A549 (cell line): ENCODE results near the gene PFN3. TPM values are rescaled to one million over a fixed set of nuclear protein-coding genes. Genes with fewer than 3 reads are reported as not detected.

Experiments used
- ATAC-seq, 2 experiments: fragments of 200-7000 bp in 1 of 2; fragments of >200 bp in 1 of 2; cut with Nextera tagmentation in 1 of 2; cut with Tn5 transposase in 1 of 2; 3 replicates each; pipeline versions ENCODE4 v1.8.0 to v1.9.1; 2018 to 2020; ENCODE audit warnings: mild to moderate bottlenecking in 1 of 2, moderate library complexity in 1 of 2
- CTCF ChIA-PET: fragments of 300-600 bp; sonication (Branson Sonifier 250); formaldehyde crosslinking; extraction: SDS; loops from one replicate; lab custom pipeline; 2021; ENCODE audit warnings: antibody characterized with exemption, inconsistent platforms; lab: Yijun Ruan, JAX
- POLR2A ChIA-PET: fragments of 350-600 bp; formaldehyde crosslinking; extraction: SDS; loops from one replicate; lab custom pipeline; 2021; ENCODE audit warnings: antibody characterized with exemption, inconsistent platforms; lab: Yijun Ruan, JAX
- DNase-seq, 2 experiments: peaks; one replicate each; pipeline versions ENCODE4 v3.0.0 to v3.0.0-alpha.2; 2011 to 2016; ENCODE audit warnings: low read depth in 1 of 2, low spot score in 1 of 2
- FAIRE-seq: peaks from 2 replicates; lab custom pipeline; 2011; peaks lifted over from hg19 to GRCh38; lab: Jason Lieb, UNC
- H3K27ac ChIP-seq, 2 experiments: fragments of >200 bp; sonication (Bioruptor Twin); formaldehyde crosslinking; 3 replicates each; pipeline ENCODE4 v1.5.1; 2016 to 2017
- H3K4me1 ChIP-seq: fragments of >200 bp; sonication (Bioruptor Twin); formaldehyde crosslinking; 3 replicates; pipeline ENCODE4 v1.6.1; 2016
- H3K4me2 ChIP-seq: fragments of >200 bp; sonication (Bioruptor Twin); formaldehyde crosslinking; 3 replicates; pipeline ENCODE4 v1.6.1; 2016
- H3K4me3 ChIP-seq: fragments of >200 bp; sonication (Bioruptor Twin); formaldehyde crosslinking; 3 replicates; pipeline ENCODE4 v1.5.1; 2016
- H3K9me3 ChIP-seq: fragments of >200 bp; sonication (Bioruptor Twin); formaldehyde crosslinking; 3 replicates; pipeline ENCODE4 v1.6.1; 2016
- CBX8 ChIP-seq: fragments of 200-600 bp; sonication (generic); IDR thresholded peaks from 2 replicates; pipeline ENCODE4 v1.6.1; 2016
- CHD2 ChIP-seq: fragments of 150-350 bp; IDR thresholded peaks from 2 replicates; pipeline ENCODE4 v1.6.1; 2014; ENCODE audit warnings: low read length; ENCODE audit not compliant: partially characterized antibody
- CTCF ChIP-seq: fragments of >200 bp; sonication (Bioruptor Twin); formaldehyde crosslinking; IDR thresholded peaks from 3 replicates; pipeline ENCODE4 v1.5.1; 2016
- EHF ChIP-seq: fragments of 250-450 bp; sonication (Bioruptor Pico); IDR thresholded peaks from 2 replicates; pipeline ENCODE4 v1.5.0; 2020; ENCODE audit warnings: mild to moderate bottlenecking
- ESRRA ChIP-seq: fragments of 150-350 bp; IDR thresholded peaks from 2 replicates; pipeline ENCODE4 v1.6.1; 2014; ENCODE audit warnings: mild to moderate bottlenecking, low read length, borderline replicate concordance
- FOXS1 ChIP-seq: fragments of 250-450 bp; sonication (Bioruptor Pico); IDR thresholded peaks from 2 replicates; pipeline ENCODE4 v1.5.0; 2020; ENCODE audit warnings: mild to moderate bottlenecking, moderate library complexity
- HDAC2 ChIP-seq: fragments of 200-600 bp; sonication (generic); IDR thresholded peaks from 2 replicates; pipeline ENCODE4 v1.6.1; 2016
- HEYL ChIP-seq: fragments of 250-450 bp; sonication (Bioruptor Pico); IDR thresholded peaks from 2 replicates; pipeline ENCODE4 v1.8.0; 2021; ENCODE audit warnings: mild to moderate bottlenecking, moderate library complexity
- HOXA7 ChIP-seq: fragments of 250-450 bp; sonication (Bioruptor Pico); IDR thresholded peaks from 2 replicates; pipeline ENCODE4 v1.5.0; 2020; ENCODE audit warnings: mild to moderate bottlenecking, moderate library complexity
- KDM1A ChIP-seq: fragments of 200-600 bp; sonication (generic); IDR thresholded peaks from 2 replicates; pipeline ENCODE4 v1.6.1; 2016; ENCODE audit warnings: low read depth, mild to moderate bottlenecking
- MAFK ChIP-seq: fragments of 450-650 bp; IDR thresholded peaks from 2 replicates; pipeline ENCODE4 v1.6.1; 2014; ENCODE audit not compliant: partially characterized antibody
- MAZ ChIP-seq: fragments of 150-350 bp; IDR thresholded peaks from 2 replicates; pipeline ENCODE4 v1.6.1; 2014; ENCODE audit warnings: antibody characterized with exemption, low read depth, low read length, borderline replicate concordance
- POLR2A ChIP-seq: IDR thresholded peaks from 2 replicates; pipeline ENCODE4 v1.6.1; 2012; ENCODE audit warnings: mild to moderate bottlenecking, low read length
- RAD21 ChIP-seq, 2 experiments: fragments of >200 bp in 1 of 2; sonication (Bioruptor Twin) in 1 of 2; formaldehyde crosslinking in 1 of 2; IDR thresholded peaks in 1 of 2; conservative IDR thresholded peaks in 1 of 2; 2 replicates in 1 of 2; 3 replicates in 1 of 2; pipeline ENCODE4 v1.6.1; 2012 to 2018; ENCODE audit warnings: inconsistent platforms in 1 of 2
- ZNF302 ChIP-seq: fragments of 250-450 bp; sonication (Bioruptor Pico); IDR thresholded peaks from 2 replicates; pipeline ENCODE4 v1.9.0; 2021; ENCODE audit warnings: inconsistent platforms, mild to moderate bottlenecking, moderate library complexity
- ZSCAN20 ChIP-seq: fragments of 250-450 bp; sonication (Bioruptor Pico); IDR thresholded peaks from 2 replicates; pipeline ENCODE4 v1.8.0; 2022; ENCODE audit warnings: mild to moderate bottlenecking, moderate library complexity
- WGBS: methylation state at CpG from one replicate; pipeline ENCODE4 v1.1.6; 2017; ENCODE audit errors: missing lambda C conversion rate; 5-methylcytosine and 5-hydroxymethylcytosine counted together
- polyA plus RNA-seq, 4 experiments: library from polyadenylated mRNA; depleted of rRNA in 3 of 4; stranded (reverse); fragments of >200 nt; fragmentation: RNase III in 1 of 4; extraction: RNeasy Plus Mini Kit Qiagen cat#74134 plus additional on column Dnase treatment in 1 of 4; gene quantifications; 2 replicates in 3 of 4; 3 replicates in 1 of 4; pipeline ENCODE4 v1.2.3, GENCODE V29; 2011 to 2017
- TF ChIP-seq, protein P1 (sequence below): IDR thresholded peaks from 2 replicates; pipeline ENCODE4 v1.6.1; 2012; ENCODE audit warnings: low read depth, borderline replicate concordance
- TF ChIP-seq, protein P2 (sequence below): IDR thresholded peaks from 2 replicates; pipeline ENCODE4 v1.6.1; 2012

PFN3 gene
- polyA plus RNA-seq, 2 of the 4 experiments (the other 2 are of a cell fraction), result not detected

- peaks cover 18% of the 10 kb centered on the region for H3K4me1 ChIP-seq
- no peak for DNase-seq
- H3K27ac ChIP-seq, result peak within 1 kb of the TSS in 1 of 2 experiments; percentile 1; a peak in 1 of 6 replicates
- TF ChIP-seq ESRRA, result no peak
- TF ChIP-seq MAZ, result no peak
- no peak for TF ChIP-seq KDM1A
- TF ChIP-seq EHF, result no peak
- 67% methylated on average over 4 of the region's 4 CpGs for whole genome bisulfite sequencing
- CTCF ChIA-PET, result interaction anchor here (0.8 to 43.1 kb wide), 7 partner anchors 5 to 270 kb away, joined by 4 to 1107 read pairs (median 11); partner anchors contain the start of genes F12, PFN3, PRR7 and SLC34A1
- no peak within 1 kb of the TSS for H3K4me2 ChIP-seq
- ATAC-seq, result no peak
- H3K9me3 ChIP-seq, result no peaks in the 10 kb centered on the region
- no peak within 1 kb of the TSS for H3K4me3 ChIP-seq
- POLR2A ChIA-PET, result no interaction called here
- no peak for FAIRE-seq
Observed at GRCh38 chr5:177384134-177384533, 16.3 kb downstream of the PFN3 start, which contains the start of gene SLC34A1. Gene SLC34A1 (plus strand): TSS chr5:177384434. CDS start chr5:177385742, 1,308 bp downstream.

DNA sequence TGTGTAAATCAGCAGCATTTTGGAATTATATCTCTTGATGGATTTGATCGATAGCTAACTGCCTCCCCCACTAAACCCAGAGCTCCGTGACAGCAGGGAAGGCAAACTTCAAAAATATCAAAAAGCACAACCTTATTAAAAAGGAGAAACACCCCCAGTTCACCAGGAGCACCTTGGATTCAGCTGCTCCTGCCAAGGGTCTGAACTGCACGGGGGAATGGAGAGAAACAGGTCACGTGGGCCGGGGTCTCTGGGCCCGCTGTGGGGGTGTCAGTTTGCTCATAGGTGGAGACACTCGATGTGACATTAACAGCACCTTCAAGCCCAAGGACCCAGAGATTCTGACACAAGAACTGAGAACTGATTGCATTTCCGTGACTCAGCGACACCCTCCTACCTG, 17.3 kb downstream of the PFN3 start:
- no peak overlapping the region for H3K4me3 ChIP-seq
- H3K27ac ChIP-seq, result no peak overlapping the region; a peak in 1 of 6 replicates
- ChIA-PET CTCF (interaction anchor here (1.1 to 43.1 kb wide), 7 partner anchors 4 to 269 kb away, joined by 4 to 1107 read pairs (median 11); partner anchors contain the start of genes F12, PFN3, PRR7 and SLC34A1), POLR2A (no interaction called here)
- 83% methylated on average over 9 of the region's 9 CpGs for WGBS
- no peak overlapping the region for H3K4me2 ChIP-seq
- peaks cover 21% of the 10 kb centered on the region for H3K4me1 ChIP-seq
- TF ChIP-seq FOXS1, result no peak
- no peak for TF ChIP-seq ZNF302 (CRISPR knock-in tag)
- TF ChIP-seq HEYL (CRISPR knock-in tag), result no peak
- no peak for TF ChIP-seq HDAC2
- no peak for TF ChIP-seq CHD2
- TF ChIP-seq RAD21 (conservative IDR thresholded peaks at IDR 0.05 in 1 of 2, IDR thresholded peaks at IDR 0.05 in 1 of 2), result no peak
- no peak for TF ChIP-seq ZSCAN20
- TF ChIP-seq HOXA7 (CRISPR knock-in tag), result no peak
- no peak for TF ChIP-seq CBX8
- TF ChIP-seq, all 56 proteins: peak for 0
- ATAC-seq (no peak), DNase-seq (no peak), FAIRE-seq (no peak)
- H3K9me3 ChIP-seq, result no peaks in the 10 kb centered on the region

DNA sequence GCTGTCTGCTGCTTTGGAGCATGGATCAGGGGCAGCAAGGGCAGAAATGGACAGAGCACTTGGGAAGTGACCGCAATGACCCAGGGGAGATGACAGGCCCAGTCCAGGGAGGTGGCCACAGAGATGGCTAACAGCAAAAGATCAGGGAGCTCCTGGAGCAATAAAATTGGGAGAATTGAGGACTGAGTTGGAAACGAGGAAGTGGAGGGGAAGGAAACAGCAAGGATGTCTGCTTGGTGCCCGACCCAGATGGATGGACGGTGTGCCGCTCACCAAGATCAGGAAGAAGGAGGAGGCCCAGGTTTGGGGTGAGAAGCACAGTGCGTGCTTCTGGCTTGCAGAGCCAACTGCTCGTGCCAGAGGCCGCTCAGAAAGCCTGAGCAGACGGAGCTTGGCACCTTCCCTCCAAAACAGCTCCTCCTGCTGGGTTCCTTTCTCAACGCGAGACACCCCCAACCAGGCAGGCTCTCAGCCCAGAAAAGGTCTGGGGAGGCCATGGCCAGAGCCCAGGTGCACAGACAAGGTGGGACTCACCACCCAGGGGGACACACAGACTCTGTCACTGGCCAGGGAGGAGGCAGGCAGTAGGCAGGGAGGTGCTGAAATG, 17.9 kb downstream of the PFN3 start:
- DNase-seq (peak in 1 of 2 experiments; percentile 59), FAIRE-seq (no peak), ATAC-seq (peak; percentile 37 to 63; a peak in 3 of 6 replicates)
- TF ChIP-seq, protein P1, sequence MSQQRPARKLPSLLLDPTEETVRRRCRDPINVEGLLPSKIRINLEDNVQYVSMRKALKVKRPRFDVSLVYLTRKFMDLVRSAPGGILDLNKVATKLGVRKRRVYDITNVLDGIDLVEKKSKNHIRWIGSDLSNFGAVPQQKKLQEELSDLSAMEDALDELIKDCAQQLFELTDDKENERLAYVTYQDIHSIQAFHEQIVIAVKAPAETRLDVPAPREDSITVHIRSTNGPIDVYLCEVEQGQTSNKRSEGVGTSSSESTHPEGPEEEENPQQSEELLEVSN, result peak; percentile 73; the same call in 1 of the 2 replicates
- TF ChIP-seq CTCF (0 out of 3 replicates have a peak, but pooled peaks have one; percentile 11), RAD21 (conservative IDR thresholded peaks at IDR 0.05 in 1 of 2, IDR thresholded peaks at IDR 0.05 in 1 of 2) (0 out of 5 replicates have a peak, but pooled peaks of 1 of the 2 experiments have one; percentile 31), MAFK (no peak), POLR2A (no peak)
- TF ChIP-seq, protein P2, sequence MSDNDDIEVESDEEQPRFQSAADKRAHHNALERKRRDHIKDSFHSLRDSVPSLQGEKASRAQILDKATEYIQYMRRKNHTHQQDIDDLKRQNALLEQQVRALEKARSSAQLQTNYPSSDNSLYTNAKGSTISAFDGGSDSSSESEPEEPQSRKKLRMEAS, result peak; percentile 41; the same call in 1 of the 2 replicates
- Histone ChIP-seq H3K4me3 (no peak overlapping the region), H3K4me2 (no peak overlapping the region), H3K4me1 (peaks cover 23% of the 10 kb centered on the region), H3K9me3 (no peaks in the 10 kb centered on the region), H3K27ac (peak overlapping the region in 1 of 2 experiments; percentile 3; a peak in 1 of 6 replicates)
- CTCF ChIA-PET, result interaction anchor here (0.9 to 43.1 kb wide), 6 partner anchors 3 to 269 kb away, joined by 3 to 1107 read pairs (median 185); partner anchors contain the start of genes F12, PFN3, PRR7 and SLC34A1
- POLR2A ChIA-PET, result no interaction called here
- 78% methylated on average over 9 of the region's 11 CpGs for WGBS
